CD14-positive monocyte (primary cell): Measurements from ENCODE around the gene PARP15. TPM values are rescaled to one million over a fixed set of nuclear protein-coding genes. Genes with fewer than 3 reads are reported as not detected.

ENCODE experiments used
- DNase-seq, 3 donors: peaks; one replicate each; pipeline ENCODE4 v3.0.0-alpha.2; 2011 to 2022
- H2AFZ ChIP-seq: 2 replicates; pipeline ENCODE4 v1.6.0; 2012; ENCODE audit warnings: mild to moderate bottlenecking, low read depth, low read length, inconsistent platforms; ENCODE audit not compliant: insufficient read depth, poor library complexity, severe bottlenecking
- H3K27ac ChIP-seq, 2 donors: 1 replicate in 1 of 2; 2 replicates in 1 of 2; pipeline ENCODE4 v1.5.1; 2012 to 2013; ENCODE audit warnings: low read length in 2 of 2, control low read depth in 1 of 2, inconsistent platforms in 1 of 2, low read depth in 1 of 2, mild to moderate bottlenecking in 1 of 2
- H3K27me3 ChIP-seq, 2 donors: one replicate each; pipeline versions ENCODE4 v1.6.0 to v1.6.1; 2011 to 2013; ENCODE audit warnings: low read length in 2 of 2; ENCODE audit not compliant: control insufficient read depth in 2 of 2, insufficient read depth in 2 of 2
- H3K36me3 ChIP-seq, 2 donors: replicated peaks in 1 of 2; 1 replicate in 1 of 2; 2 replicates in 1 of 2; pipeline versions ENCODE4 v1.5.1 to v1.6.1; 2012 to 2013; ENCODE audit warnings: low read length in 2 of 2, control low read depth in 1 of 2, inconsistent platforms in 1 of 2, mild to moderate bottlenecking in 1 of 2; ENCODE audit not compliant: insufficient read depth in 2 of 2, control insufficient read depth in 1 of 2
- H3K4me1 ChIP-seq, 2 donors: 1 replicate in 1 of 2; 2 replicates in 1 of 2; pipeline versions ENCODE4 v1.5.1 to v1.6.1; 2012 to 2013; ENCODE audit warnings: low read length in 2 of 2, control low read depth in 1 of 2, inconsistent platforms in 1 of 2, mild to moderate bottlenecking in 1 of 2, moderate library complexity in 1 of 2; ENCODE audit not compliant: insufficient read depth in 2 of 2, control insufficient read depth in 1 of 2
- H3K4me2 ChIP-seq: replicated peaks from 2 replicates; pipeline ENCODE3; 2012; ENCODE audit warnings: low read length, moderate library complexity, mild to moderate bottlenecking; ENCODE audit not compliant: poor library complexity, severe bottlenecking; ENCODE audit errors: extremely low read depth
- H3K4me3 ChIP-seq, 3 experiments: fragments of 200-600 bp in 1 of 3; sonication (generic) in 1 of 3; replicated peaks in 1 of 3; 1 replicate in 2 of 3; 2 replicates in 1 of 3; pipeline ENCODE4 v1.5.1; 2011 to 2013; ENCODE audit warnings: low read length in 3 of 3, mild to moderate bottlenecking in 3 of 3, control low read depth in 2 of 3, low read depth in 2 of 3, inconsistent platforms in 1 of 3, moderate library complexity in 1 of 3
- H3K79me2 ChIP-seq: 2 replicates; pipeline ENCODE4 v1.6.0; 2012; ENCODE audit warnings: mild to moderate bottlenecking, control low read depth, inconsistent platforms, low read length, moderate library complexity; ENCODE audit not compliant: insufficient read depth
- H3K9ac ChIP-seq: 2 replicates; pipeline ENCODE4 v1.6.0; 2017; ENCODE audit warnings: low read length, mild to moderate bottlenecking; ENCODE audit not compliant: insufficient read depth, poor library complexity, severe bottlenecking
- H3K9me3 ChIP-seq, 2 donors: replicated peaks in 1 of 2; 1 replicate in 1 of 2; 2 replicates in 1 of 2; pipeline versions ENCODE4 v1.5.1 to v1.6.1; 2012 to 2013; ENCODE audit warnings: low read length in 2 of 2, control low read depth in 1 of 2; ENCODE audit not compliant: control insufficient read depth in 1 of 2, insufficient read depth in 1 of 2
- H4K20me1 ChIP-seq: 2 replicates; pipeline ENCODE4 v1.6.0; 2012; ENCODE audit warnings: mild to moderate bottlenecking, low read length, control low read depth, moderate library complexity; ENCODE audit not compliant: insufficient read depth
- H3K27ac Mint-ChIP-seq, 7 donors: one replicate each; pipeline ENCODE4 v1.8.0; 2020; ENCODE audit warnings: mild to moderate bottlenecking in 7 of 7, mixed read lengths in 7 of 7, moderate library complexity in 6 of 7, inconsistent platforms in 2 of 7
- H3K27me3 Mint-ChIP-seq, 3 donors: one replicate each; pipeline ENCODE4 v1.8.0; 2021 to 2022; ENCODE audit warnings: low read depth in 3 of 3, mild to moderate bottlenecking in 3 of 3, mixed read lengths in 3 of 3, moderate library complexity in 3 of 3, inconsistent platforms in 1 of 3
- H3K36me3 Mint-ChIP-seq, 2 donors: one replicate each; pipeline ENCODE4 v1.8.0; 2020; ENCODE audit warnings: mixed read lengths in 2 of 2, inconsistent platforms in 1 of 2, mild to moderate bottlenecking in 1 of 2
- H3K4me1 Mint-ChIP-seq: one replicate; pipeline ENCODE4 v1.8.0; 2020; ENCODE audit warnings: mild to moderate bottlenecking, mixed read lengths
- H3K4me3 Mint-ChIP-seq, 2 donors: one replicate each; pipeline ENCODE4 v1.8.0; 2020; ENCODE audit warnings: mild to moderate bottlenecking in 2 of 2, mixed read lengths in 2 of 2, moderate library complexity in 1 of 2
- H3K9me3 Mint-ChIP-seq, 7 donors: one replicate each; pipeline ENCODE4 v1.8.0; 2020 to 2022; ENCODE audit warnings: mixed read lengths in 7 of 7, mild to moderate bottlenecking in 6 of 7, moderate library complexity in 6 of 7, inconsistent platforms in 2 of 7
- WGBS: methylation state at CpG from one replicate; pipeline ENCODE4 v1.1.5; 2013; ENCODE audit warnings: missing lambda C conversion rate; ENCODE audit not compliant: insufficient coverage; 5-methylcytosine and 5-hydroxymethylcytosine counted together
- intact Hi-C, 2 donors: fragments of 100-400 bp; cut with micrococcal nuclease; formaldehyde crosslinking; loops; one replicate each; pipeline versions ENCODE4 v1.15.0 to v1.15.1; 2023
- polyA plus RNA-seq, 3 donors: library from polyadenylated mRNA; depleted of rRNA in 1 of 3; unstranded in 2 of 3; stranded (reverse) in 1 of 3; fragments of 300-500 nt in 2 of 3; fragments of >200 nt in 1 of 3; fragmentation: Illumina TruSeq in 2 of 3; gene quantifications; 1 replicate in 2 of 3; 2 replicates in 1 of 3; pipeline ENCODE4 v1.2.3, GENCODE V29; 2012 to 2021
- TF ChIP-seq, protein P1 (sequence below): fragments of 200-600 bp; IDR thresholded peaks from one replicate; pipeline ENCODE4 v1.8.0; 2022; ENCODE audit warnings: antibody characterized with exemption, mild to moderate bottlenecking

Gene PARP15
- polyA plus RNA-seq, 3 donors, result 0.23 to 4.4 (median 0.28) TPM

- Histone ChIP-seq H3K9ac (no peak overlapping the region), H4K20me1 (peaks cover 37% of the 10 kb centered on the region), H3K27me3 (no peaks in the 10 kb centered on the region), H3K4me1 (peaks cover 13 to 16% of the 10 kb centered on the region in 2 donors), H3K4me2 (no peak overlapping the region), H3K27ac (no peak overlapping the region), H2AFZ (no peak overlapping the region), H3K79me2 (peaks cover 45% of the 10 kb centered on the region), H3K36me3 (peaks cover 47 to 53% of the 10 kb centered on the region in 2 donors), H3K9me3 (no peaks in the 10 kb centered on the region), H3K4me3 (no peak overlapping the region)
- 61% methylated on average over 3 of the region's 3 CpGs for WGBS
- TF ChIP-seq, protein P1, sequence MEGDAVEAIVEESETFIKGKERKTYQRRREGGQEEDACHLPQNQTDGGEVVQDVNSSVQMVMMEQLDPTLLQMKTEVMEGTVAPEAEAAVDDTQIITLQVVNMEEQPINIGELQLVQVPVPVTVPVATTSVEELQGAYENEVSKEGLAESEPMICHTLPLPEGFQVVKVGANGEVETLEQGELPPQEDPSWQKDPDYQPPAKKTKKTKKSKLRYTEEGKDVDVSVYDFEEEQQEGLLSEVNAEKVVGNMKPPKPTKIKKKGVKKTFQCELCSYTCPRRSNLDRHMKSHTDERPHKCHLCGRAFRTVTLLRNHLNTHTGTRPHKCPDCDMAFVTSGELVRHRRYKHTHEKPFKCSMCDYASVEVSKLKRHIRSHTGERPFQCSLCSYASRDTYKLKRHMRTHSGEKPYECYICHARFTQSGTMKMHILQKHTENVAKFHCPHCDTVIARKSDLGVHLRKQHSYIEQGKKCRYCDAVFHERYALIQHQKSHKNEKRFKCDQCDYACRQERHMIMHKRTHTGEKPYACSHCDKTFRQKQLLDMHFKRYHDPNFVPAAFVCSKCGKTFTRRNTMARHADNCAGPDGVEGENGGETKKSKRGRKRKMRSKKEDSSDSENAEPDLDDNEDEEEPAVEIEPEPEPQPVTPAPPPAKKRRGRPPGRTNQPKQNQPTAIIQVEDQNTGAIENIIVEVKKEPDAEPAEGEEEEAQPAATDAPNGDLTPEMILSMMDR, result no peak
- Mint-ChIP-seq H3K4me3 (no peak overlapping the region), H3K27me3 (peaks cover 0 to 2% (median 1%) of the 10 kb centered on the region in 3 donors), H3K4me1 (peaks cover 36% of the 10 kb centered on the region), H3K27ac (no peak overlapping the region), H3K36me3 (peaks cover 53 to 54% of the 10 kb centered on the region in 2 donors), H3K9me3 (no peaks in the 10 kb centered on the region)
- intact Hi-C loops, result loop anchor here (2.0 to 10.0 kb wide), 2 partner anchors 55 to 119 kb away; no protein-coding TSS in a partner anchor
- no peak for DNase-seq
Measured at GRCh38 chr3:122559906-122560305, 17.5 kb upstream of the PARP15 start.

GRCh38 chr3:122560680-122561079, 16.8 kb upstream of the PARP15 start:
- H3K79me2 ChIP-seq, result peaks cover 53% of the 10 kb centered on the region
- peaks cover 37% of the 10 kb centered on the region for H4K20me1 ChIP-seq
- no peak overlapping the region for H3K9ac ChIP-seq
- TF ChIP-seq, protein P1, result peak; percentile 73
- peaks cover 43% of the 10 kb centered on the region for H3K4me1 Mint-ChIP-seq
- H3K4me3 Mint-ChIP-seq, result no peak overlapping the region
- H3K27me3 ChIP-seq, result no peaks in the 10 kb centered on the region
- H3K9me3 Mint-ChIP-seq, result no peaks in the 10 kb centered on the region
- peak overlapping the region in 1 of 2 donors; percentile 12 for H3K27ac ChIP-seq
- peak overlapping the region in 5 of 7 donors; percentile 55 to 92 (median 78) for H3K27ac Mint-ChIP-seq
- intact Hi-C loops, result loop anchor here (2.0 to 10.0 kb wide), 2 partner anchors 54 to 118 kb away; no protein-coding TSS in a partner anchor
- H3K4me2 ChIP-seq, result no peak overlapping the region
- peaks cover 40 to 48% of the 10 kb centered on the region in 2 donors for H3K36me3 ChIP-seq
- 89% methylated on average over 1 of the region's 1 CpG for WGBS
- H3K27me3 Mint-ChIP-seq, result peaks cover 0 to 2% (median 1%) of the 10 kb centered on the region in 3 donors
- no peak overlapping the region for H2AFZ ChIP-seq
- H3K4me1 ChIP-seq, result peaks cover 20 to 24% of the 10 kb centered on the region in 2 donors
- H3K4me3 ChIP-seq, result no peak overlapping the region
- no peaks in the 10 kb centered on the region for H3K9me3 ChIP-seq
- peak in 2 of 3 donors; percentile 44 to 55 for DNase-seq
- peaks cover 48% of the 10 kb centered on the region in 2 donors for H3K36me3 Mint-ChIP-seq
